Stimulated activated CD4-positive, alpha-beta T cell treated with anti-CD3 and anti-CD28 coated beads, Interleukin-12 subunit alpha, Interleukin-12 subunit beta, amount 100 ng/mL, for 4 hours (primary cell): ENCODE measurements around the gene RPL21.
"Not testable (repeated sequence)": the region's sequence is repeated elsewhere in the genome, so short reads cannot be mapped to it uniquely, and the experiment has no call there.

ENCODE experiments used
- DNase-seq: peaks from one replicate; pipeline ENCODE4 v3.0.0-alpha.2; 2020

The RPL21 gene

GRCh38 chr13:27293076-27293691 is 41.8 kb downstream of the RPL21 start:
- DNase-seq: no peak

DNA sequence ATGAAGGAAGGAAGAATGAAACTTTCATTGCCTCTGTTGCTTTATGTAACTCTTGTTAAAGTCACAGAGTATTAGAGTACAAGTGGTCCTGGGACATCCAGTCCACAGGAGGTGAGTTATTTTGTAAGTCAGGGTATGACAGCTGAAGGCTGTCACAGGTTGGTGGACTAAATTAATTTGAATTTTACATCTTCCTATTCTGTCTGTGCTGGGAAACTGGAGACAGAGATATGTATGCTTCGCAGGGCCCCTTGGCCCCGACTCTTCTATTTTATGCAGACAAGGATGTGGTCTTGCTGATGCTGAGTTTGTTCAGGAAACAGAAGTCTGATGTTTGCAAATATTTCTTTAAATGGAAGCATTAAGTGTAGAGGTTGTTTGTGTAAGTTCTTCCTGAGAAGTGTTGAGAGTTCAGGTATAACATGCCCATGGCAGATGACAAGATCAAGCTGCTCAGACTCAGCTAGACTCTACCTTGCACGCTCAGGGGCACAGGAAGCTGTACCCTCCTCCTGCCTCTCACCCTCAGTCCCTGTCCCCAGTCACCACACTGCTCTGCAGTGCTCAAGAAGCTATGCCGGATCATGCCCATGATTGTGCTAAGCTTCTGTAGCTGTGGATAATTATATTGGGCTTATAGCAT is 42.6 kb downstream of the RPL21 start:
- no peak for DNase-seq

DNA sequence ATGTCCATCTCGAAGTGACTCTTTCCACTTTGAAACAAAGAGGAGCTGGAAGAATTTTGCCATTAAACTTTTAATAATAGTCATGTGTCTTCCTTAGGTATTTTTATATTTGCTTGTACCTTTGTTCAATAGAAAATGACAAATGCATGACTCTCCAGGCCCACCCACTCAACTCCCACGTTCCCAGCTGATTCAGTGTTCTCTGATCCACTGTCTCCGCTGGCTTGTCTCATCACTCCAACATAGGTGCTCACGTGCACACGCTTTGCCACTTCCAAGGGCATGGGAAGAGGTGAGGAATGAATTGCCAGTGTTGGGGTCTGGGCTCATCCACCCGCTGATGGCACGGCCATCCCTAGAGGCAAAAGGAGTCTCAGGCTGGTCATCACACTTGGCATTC is 43.7 kb downstream of the RPL21 start:
- DNase-seq: peak; percentile 30

DNA sequence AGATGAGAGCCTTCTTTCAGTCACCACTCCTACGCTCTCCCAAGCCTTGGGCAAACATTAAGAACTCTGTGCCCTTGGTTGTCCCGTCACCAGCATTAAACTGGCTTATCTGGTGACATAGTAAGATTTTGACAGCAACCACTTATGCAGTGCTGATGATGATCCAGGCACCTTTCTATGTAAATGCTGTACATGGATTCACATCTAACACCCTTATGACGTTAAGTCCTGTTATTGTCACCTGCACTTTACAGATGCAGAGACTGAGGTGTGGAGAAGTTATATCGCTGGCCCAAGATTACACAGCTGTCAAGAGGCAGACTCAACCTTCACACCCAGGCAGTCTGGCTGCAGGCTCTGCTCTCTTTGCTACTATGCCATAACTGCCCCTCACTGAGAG is 44.3 kb downstream of the RPL21 start:
- no peak for DNase-seq

GRCh38 chr13:27296496-27296895 is 45.1 kb downstream of the RPL21 start:
- no peak for DNase-seq

DNA sequence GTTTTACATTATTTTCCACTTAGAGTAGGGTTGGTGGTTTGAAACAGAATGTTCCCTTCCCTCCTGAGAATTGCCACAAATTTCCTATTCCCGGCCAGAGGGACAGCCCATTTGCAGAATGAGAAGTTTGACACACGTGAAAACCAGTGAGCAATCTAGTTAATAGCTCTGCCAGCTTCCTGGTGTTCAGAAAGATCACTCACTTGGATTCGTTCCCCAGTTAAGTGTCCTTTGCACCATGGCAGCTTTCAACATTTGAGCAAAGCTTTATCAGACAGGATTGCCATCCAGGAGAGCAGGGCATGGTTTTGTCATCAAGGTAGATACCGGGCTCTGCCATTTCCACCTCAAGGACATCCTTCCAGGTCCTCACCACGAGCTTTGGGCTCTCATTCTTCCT is 47.5 kb downstream of the RPL21 start:
- DNase-seq: no peak

DNA sequence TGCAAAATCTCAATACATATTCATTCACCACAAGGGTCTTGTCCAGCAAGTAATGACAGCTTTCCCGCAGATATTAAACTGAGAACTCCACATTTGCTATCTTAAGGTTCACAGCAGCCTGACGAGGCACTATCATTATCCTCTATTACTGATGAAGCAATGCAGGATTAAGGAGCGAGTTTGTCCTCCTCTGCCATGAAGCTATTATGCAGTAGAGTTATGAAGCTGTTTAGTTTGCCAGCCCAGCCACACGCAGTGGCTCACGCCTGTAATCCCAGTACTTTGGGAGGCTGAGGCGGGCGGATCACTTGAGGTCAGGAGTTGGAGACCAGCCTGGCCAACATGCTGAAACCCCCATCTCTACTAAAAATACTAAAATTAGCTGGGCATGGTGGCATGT is 49.0 kb downstream of the RPL21 start:
- DNase-seq: not testable (repeated sequence)

DNA sequence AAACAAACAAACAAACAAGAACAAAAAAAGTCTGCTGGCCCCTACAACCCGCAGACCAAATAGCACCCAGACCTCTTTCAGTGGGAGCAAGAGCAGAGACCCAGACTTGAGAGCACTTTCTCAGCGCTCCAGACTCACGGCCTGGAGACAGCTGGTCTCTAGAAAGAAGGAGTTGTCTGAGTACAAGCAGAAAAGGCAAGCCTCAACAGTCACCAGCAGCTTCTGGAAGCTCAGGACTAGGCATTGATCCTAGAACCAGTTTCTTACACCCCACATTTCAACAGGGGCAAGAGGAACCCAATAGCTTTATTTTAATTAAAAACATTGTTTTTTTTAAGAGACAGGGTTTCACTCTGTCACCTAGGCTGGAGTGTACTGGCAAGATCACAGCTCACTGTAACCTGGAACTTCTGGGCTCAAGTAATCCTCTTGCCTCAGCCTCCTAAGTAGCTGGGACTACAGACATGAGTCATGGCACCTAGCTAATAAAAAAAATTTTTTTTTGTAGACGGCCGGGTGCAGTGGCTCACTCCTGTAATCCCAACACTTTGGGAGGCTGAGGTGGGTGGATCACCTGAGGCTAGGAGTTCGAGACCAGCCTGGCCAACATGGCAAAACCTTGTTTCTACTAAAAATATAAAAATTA is 49.7 kb downstream of the RPL21 start:
- no peak for DNase-seq

GRCh38 chr13:27302643-27303262 is 51.4 kb downstream of the RPL21 start:
- DNase-seq: no peak

GRCh38 chr13:27304099-27304498 is 52.7 kb downstream of the RPL21 start:
- no peak for DNase-seq

DNA sequence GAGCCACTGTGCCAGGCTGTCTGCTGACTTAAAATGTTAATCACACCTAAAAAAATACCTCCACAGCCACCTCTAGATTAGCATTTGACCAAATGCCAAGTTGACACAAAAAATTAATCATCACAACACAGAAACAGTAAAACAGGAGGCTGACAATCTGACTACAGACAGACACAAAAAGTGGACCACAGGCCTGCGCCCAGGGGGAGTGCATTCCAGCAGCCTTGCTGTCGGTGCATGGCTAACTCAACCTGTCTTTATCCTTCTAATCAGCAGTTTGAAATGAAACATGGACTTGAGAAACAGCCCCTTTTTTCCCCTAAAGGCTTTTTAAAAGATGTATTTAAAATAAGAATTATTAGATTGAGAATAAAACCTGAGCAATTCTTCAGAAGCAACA is 53.3 kb downstream of the RPL21 start:
- no peak for DNase-seq
